Adrenal gland (tissue), 12 donors: ENCODE results near the gene ATP5IF1. TPM values are rescaled to one million over a fixed set of nuclear protein-coding genes. Genes with fewer than 3 reads are reported as not detected.
A peak's percentile ranks its signal among the peaks of the same experiment; 100 is the strongest.

Experiments used
- DNase-seq, 7 donors: peaks; one replicate each; pipeline ENCODE4 v3.0.0-alpha.2; 2019 to 2020
- H3K27ac ChIP-seq, 5 donors: fragments of 200-600 bp; sonication (generic) in 4 of 5; 1 replicate in 3 of 5; 2 replicates in 2 of 5; pipeline versions ENCODE4 v1.5.1 to v1.8.0; 2016 to 2020; ENCODE audit warnings: mild to moderate bottlenecking in 1 of 5
- H3K27me3 ChIP-seq: fragments of 200-600 bp; 2 replicates; pipeline ENCODE4 v1.8.0; 2021
- H3K36me3 ChIP-seq, 2 donors: fragments of 200-600 bp; replicated peaks in 1 of 2; 1 replicate in 1 of 2; 2 replicates in 1 of 2; pipeline versions ENCODE4 v1.5.1 to v1.8.0; 2018 to 2022
- H3K4me1 ChIP-seq, 2 donors: fragments of 200-600 bp; replicated peaks in 1 of 2; 1 replicate in 1 of 2; 2 replicates in 1 of 2; pipeline versions ENCODE4 v1.5.1 to v1.8.0; 2018 to 2021
- H3K4me3 ChIP-seq, 4 donors: fragments of 200-600 bp; sonication (generic) in 3 of 4; one replicate each; pipeline ENCODE4 v1.5.1; 2016 to 2018
- H3K9me3 ChIP-seq, 3 donors: fragments of 200-600 bp; sonication (generic) in 1 of 3; replicated peaks in 1 of 3; 1 replicate in 2 of 3; 2 replicates in 1 of 3; pipeline versions ENCODE4 v1.5.1 to v1.8.0; 2016 to 2021
- POLR2A ChIP-seq, 2 donors: fragments of 450-650 bp; IDR thresholded peaks; one replicate each; pipeline ENCODE4 v1.6.1; 2017; ENCODE audit warnings: antibody characterized with exemption in 2 of 2, mild to moderate bottlenecking in 2 of 2, moderate library complexity in 1 of 2
- WGBS, 4 donors: extraction: QIAGEN DNeasy Blood & Tissue Kit in 2 of 4; methylation state at CpG; one replicate each; pipeline versions ENCODE4 v1.1.5 to v1.1.7; 2013 to 2017; 5-methylcytosine and 5-hydroxymethylcytosine counted together
- intact Hi-C, 2 donors: fragments of 100-400 bp; cut with DNase I; formaldehyde crosslinking; loops; one replicate each; pipeline versions ENCODE4 v1.14.1 to v1.15.0; 2022 to 2023
- polyA plus RNA-seq, 3 donors: library from polyadenylated mRNA; stranded (reverse); fragments of 200-250 nt in 2 of 3; fragments of 350-450 nt in 1 of 3; fragmentation: Illumina TruSeq in 1 of 3; extraction: RNeasy Lipid Tissue Mini Kit (QIAGEN cat#74804) in 1 of 3; gene quantifications; one replicate each; pipeline ENCODE4 v1.2.3, GENCODE V29; 2013 to 2014
- total RNA-seq, 9 donors: library from RNA; depleted of rRNA in 4 of 9; stranded (reverse); fragments of >200 nt in 4 of 9; fragments of 120-200 nt in 1 of 9; fragmentation: NEBNext Ultra II Directional in 1 of 9; extraction: Animal tissue kit (Norgen Biotek cat#: 25700) in 1 of 9; gene quantifications; one replicate each; pipeline versions ENCODE4 v1.1.0 to v1.2.4, GENCODE V29; 2013 to 2023
- TF ChIP-seq, protein P1 (sequence below), 6 experiments: fragments of 450-650 bp in 4 of 6; fragments of 200-600 bp in 2 of 6; sonication (generic) in 1 of 6; IDR thresholded peaks; 1 replicate in 5 of 6; 2 replicates in 1 of 6; pipeline versions ENCODE4 v1.5.1 to v1.8.0; 2016 to 2021; ENCODE audit warnings: antibody characterized with exemption in 6 of 6, mild to moderate bottlenecking in 2 of 6, moderate library complexity in 1 of 6
- donor health status: healthy with polysubstance abuse.
- donor health status: Bipolar disorder and iron deficiency.
- donor health status: DM: yes; HTN: yes; CAD: no.
- donor health status: DM: no; HTN: no; CAD: no.
- donor health status: DM: no; HTN: no; CAD: no.
- donor health status: DM: yes; HTN: yes; CAD: no.

ATP5IF1 gene
- total and polyA plus RNA-seq, 12 donors: 111 to 967 (median 224) TPM

DNA sequence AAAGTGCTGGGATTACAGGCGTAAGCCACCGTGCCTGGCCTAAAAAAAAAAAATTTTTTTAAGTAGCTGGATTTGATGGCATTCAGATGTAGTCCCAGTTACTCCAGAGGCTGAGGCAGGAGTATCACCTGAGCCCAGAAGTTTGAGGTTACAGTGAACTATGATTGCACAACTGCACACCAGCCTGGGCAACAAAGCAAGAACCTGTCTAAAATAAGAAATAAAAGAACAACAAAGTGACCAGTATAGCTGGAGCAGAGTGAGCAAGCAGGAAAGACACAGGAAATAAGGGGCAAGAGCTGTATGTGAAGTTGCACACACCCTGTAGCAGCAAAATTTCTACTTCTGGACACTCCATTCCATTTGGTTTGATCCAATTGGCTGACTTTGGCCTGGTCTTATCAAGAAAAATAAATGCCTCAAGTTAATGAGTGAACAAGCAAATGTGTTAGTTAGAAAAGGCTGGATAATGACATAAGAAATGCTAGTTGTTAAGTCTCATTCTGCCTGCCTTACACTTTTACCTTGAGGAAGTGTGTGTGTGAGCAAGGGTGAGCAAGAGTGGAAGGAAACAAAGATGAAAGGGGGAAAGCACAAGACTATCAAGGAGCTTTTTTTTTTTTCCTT lies 7.9 kb downstream of the ATP5IF1 start:
- Histone ChIP-seq H3K4me3 (no peak overlapping the region), H3K9me3 (no peaks in the 10 kb centered on the region), H3K36me3 (no peaks in the 10 kb centered on the region), H3K27ac (no peak overlapping the region), H3K27me3 (no peaks in the 10 kb centered on the region), H3K4me1 (peaks cover 26 to 44% of the 10 kb centered on the region in 2 donors)
- intact Hi-C loops: no loop called here
- TF ChIP-seq, protein P1, sequence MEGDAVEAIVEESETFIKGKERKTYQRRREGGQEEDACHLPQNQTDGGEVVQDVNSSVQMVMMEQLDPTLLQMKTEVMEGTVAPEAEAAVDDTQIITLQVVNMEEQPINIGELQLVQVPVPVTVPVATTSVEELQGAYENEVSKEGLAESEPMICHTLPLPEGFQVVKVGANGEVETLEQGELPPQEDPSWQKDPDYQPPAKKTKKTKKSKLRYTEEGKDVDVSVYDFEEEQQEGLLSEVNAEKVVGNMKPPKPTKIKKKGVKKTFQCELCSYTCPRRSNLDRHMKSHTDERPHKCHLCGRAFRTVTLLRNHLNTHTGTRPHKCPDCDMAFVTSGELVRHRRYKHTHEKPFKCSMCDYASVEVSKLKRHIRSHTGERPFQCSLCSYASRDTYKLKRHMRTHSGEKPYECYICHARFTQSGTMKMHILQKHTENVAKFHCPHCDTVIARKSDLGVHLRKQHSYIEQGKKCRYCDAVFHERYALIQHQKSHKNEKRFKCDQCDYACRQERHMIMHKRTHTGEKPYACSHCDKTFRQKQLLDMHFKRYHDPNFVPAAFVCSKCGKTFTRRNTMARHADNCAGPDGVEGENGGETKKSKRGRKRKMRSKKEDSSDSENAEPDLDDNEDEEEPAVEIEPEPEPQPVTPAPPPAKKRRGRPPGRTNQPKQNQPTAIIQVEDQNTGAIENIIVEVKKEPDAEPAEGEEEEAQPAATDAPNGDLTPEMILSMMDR (IDR thresholded peaks at IDR 0.05): no peak
- no peak for TF ChIP-seq POLR2A (IDR thresholded peaks at IDR 0.05)
- WGBS, 4 donors: 88 to 91% (median 89%) methylated on average over 2 of the region's 2 CpGs
- DNase-seq: no peak

DNA sequence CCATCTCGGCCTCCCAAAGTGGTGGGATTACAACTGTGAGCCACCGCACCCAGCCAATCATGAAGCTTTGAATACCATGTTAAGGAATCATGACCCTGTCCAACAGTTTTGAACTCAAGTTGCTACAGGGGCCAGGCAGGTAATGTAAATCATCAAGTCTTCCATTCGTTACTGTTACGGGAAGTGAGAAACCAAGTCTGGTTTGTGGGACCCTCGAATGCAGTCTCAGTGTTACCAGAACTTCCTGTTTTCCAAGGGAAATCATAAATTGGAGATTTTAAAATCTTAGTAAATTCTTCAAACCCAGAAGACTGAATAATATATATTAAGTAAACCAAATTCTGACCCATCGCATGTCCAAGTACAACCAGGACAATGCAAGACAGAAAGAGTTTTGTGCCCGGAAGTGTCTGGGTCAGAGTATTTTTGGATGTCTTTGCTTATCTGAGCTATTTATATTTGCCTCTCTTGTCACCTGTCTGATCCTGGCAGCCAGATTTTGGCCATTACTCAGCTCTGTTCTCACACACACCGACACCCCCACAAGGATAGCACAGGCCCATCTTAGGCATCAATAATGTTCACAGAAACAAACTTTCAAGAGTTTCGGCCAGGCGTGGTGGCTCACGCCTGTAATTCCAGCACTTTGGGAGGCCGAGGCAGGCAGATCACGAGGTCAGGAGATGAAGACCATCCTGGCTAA lies 8.8 kb downstream of the ATP5IF1 start:
- Histone ChIP-seq H3K27me3 (no peaks in the 10 kb centered on the region), H3K4me3 (no peak overlapping the region), H3K27ac (peak overlapping the region in 1 of 5 donors; percentile 21), H3K4me1 (peaks cover 35 to 51% of the 10 kb centered on the region in 2 donors), H3K9me3 (no peaks in the 10 kb centered on the region), H3K36me3 (no peaks in the 10 kb centered on the region)
- TF ChIP-seq, protein P1 (IDR thresholded peaks at IDR 0.05): no peak
- no peak for TF ChIP-seq POLR2A (IDR thresholded peaks at IDR 0.05)
- WGBS, 4 donors: 76 to 82% (median 80%) methylated on average over 13 of the region's 13 CpGs
- intact Hi-C loops: no loop called here
- DNase-seq: no peak

DNA sequence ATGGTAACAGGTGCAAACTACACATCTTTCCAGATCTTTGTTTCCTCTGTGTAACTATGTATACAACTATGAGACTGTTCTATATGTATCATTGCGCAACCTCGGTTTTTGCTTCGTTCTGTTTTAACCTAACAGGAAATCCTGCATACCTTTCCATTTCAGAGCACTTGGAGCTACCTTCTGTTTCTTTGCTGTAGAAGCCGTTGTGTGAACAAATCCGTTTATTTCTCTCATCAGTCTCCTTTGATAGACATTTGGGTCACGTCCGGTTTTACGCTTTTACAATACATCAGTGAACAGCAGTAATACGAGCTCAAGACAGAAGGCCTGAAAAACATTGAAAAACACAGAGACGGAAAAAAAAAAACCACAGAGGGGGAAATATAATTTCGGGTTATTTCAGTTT lies 10.5 kb downstream of the ATP5IF1 start:
- no peak for TF ChIP-seq POLR2A (IDR thresholded peaks at IDR 0.05)
- TF ChIP-seq, protein P1 (IDR thresholded peaks at IDR 0.05): no peak
- 7 to 62% (median 19%) methylated on average over 11 of the region's 11 CpGs for WGBS, 4 donors
- Histone ChIP-seq H3K27ac (peak overlapping the region in 4 of 5 donors; percentile 40 to 91 (median 78)), H3K9me3 (no peaks in the 10 kb centered on the region), H3K4me3 (peak overlapping the region in 2 of 4 donors; percentile 49 to 76), H3K4me1 (peaks cover 40 to 57% of the 10 kb centered on the region in 2 donors), H3K27me3 (no peaks in the 10 kb centered on the region), H3K36me3 (no peaks in the 10 kb centered on the region)
- no peak for DNase-seq
- intact Hi-C loops: no loop called here

DNA sequence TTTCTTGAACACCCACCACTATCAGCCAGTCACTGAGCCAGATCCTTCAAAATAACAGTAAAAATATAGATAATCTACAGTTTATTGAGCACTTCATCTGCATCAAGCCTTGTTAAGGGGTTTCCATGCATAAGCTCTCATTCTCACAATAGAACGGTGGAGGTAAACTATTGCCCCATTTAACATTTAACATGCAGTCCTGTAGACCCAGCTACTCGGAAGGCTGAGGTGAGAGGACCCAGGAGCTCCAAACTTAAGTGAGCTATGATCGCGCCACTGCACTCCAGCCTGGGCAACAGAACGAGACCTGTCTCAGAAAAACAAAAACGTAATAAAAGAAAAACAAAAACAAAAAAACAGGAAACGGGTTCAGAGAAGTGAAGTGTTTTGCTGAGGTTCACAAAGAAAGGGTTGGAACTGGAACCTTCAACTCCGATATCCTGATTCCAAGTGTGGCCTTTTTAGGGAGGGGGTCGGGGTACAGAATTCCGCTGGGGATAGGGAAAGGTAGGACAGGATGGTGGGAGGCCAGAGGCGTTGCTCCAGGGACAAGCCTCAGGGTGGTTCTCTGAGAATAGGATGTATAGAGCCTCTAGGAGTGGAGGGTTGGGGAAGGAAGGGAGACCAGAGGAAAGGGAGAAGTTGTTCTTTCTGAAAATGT lies 11.8 kb downstream of the ATP5IF1 start:
- H3K27me3 ChIP-seq: no peaks in the 10 kb centered on the region
- H3K36me3 ChIP-seq: no peaks in the 10 kb centered on the region
- DNase-seq: peak in 3 of 7 donors; percentile 32 to 60 (median 41)
- WGBS, 4 donors: 44 to 60% (median 49%) methylated on average over 11 of the region's 11 CpGs
- H3K4me3 ChIP-seq: peak overlapping the region in 1 of 4 donors; percentile 76
- no peaks in the 10 kb centered on the region for H3K9me3 ChIP-seq
- peaks cover 34 to 54% of the 10 kb centered on the region in 2 donors for H3K4me1 ChIP-seq
- H3K27ac ChIP-seq: peak overlapping the region; percentile 74 to 92 (median 84)
- TF ChIP-seq, protein P1 (IDR thresholded peaks at IDR 0.05): no peak
- TF ChIP-seq POLR2A (IDR thresholded peaks at IDR 0.05): no peak
- intact Hi-C loops: no loop called here
